GM12865 (cell line): Measurements from ENCODE around the gene ZMIZ1.

ENCODE experiments used
- DNase-seq: peaks from one replicate; pipeline ENCODE4 v3.0.0; 2010; ENCODE audit warnings: low read depth
- H3K4me3 ChIP-seq: 2 replicates; pipeline ENCODE4 v1.5.1; 2011; ENCODE audit warnings: mild to moderate bottlenecking, low read depth, low read length, control low read depth
- CTCF ChIP-seq: IDR thresholded peaks from 2 replicates; pipeline ENCODE4 v1.5.1; 2011; ENCODE audit warnings: low read length, control low read depth, low read depth, inconsistent platforms; ENCODE audit not compliant: insufficient read depth; ENCODE audit errors: missing control alignments

The ZMIZ1 gene

DNA sequence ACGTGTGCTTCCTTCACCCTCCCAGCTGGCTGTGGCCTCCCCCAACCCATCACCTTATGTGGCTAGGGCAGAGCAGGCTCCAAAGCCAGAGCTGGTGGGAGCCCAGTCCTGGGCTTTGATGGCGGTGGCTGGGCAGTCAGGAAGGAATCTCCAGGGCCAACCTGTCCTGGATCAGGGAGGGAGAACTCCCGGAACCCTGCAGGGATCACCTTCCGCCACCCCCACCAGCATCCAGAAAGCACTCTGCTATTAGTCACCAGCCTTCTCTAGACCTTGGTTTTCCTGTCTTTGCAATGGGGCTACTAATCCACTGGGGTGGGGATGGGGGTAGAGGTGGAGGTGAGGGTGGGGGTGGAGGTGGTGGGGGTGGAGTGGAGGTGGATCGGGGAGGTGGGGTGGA, 139.0 kb downstream of the ZMIZ1 start:
- no peak for DNase-seq
- no peak for TF ChIP-seq CTCF
- no peak overlapping the region for H3K4me3 ChIP-seq

DNA sequence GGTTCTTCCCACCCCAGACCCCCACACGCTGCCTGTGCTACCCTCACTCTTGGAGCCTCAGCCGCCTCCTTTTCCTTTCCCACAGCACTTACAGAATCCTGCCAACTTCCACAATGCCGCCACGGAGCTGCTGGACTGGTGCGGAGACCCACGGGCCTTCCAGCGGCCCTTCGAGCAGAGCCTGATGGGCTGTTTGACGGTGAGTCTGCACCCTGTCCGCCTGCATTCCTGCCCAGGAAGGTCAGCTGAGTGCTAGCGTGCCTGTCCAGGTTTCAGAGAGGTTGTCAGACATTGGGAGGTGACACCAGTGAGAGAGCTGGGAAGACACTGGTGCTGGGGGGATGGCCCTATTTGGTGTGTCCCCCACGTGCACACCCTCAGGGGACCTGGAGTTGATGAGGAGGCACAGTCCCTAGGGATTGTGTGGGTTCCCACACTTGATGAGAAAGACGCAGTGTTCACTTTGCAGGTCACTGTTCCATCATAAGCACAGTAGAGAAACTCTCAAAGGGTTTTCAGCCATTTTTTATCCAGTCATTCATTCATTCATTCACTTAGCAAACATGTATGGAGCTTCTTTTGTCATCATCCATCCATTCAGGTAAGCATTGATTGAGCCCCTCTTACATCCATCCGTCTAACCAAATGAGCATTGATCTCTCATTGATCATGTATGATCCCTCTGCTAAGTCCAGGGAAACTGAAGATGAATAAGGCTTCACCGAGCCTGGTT, 139.7 kb downstream of the ZMIZ1 start:
- no peak for TF ChIP-seq CTCF
- H3K4me3 ChIP-seq = no peak overlapping the region
- DNase-seq = no peak

DNA sequence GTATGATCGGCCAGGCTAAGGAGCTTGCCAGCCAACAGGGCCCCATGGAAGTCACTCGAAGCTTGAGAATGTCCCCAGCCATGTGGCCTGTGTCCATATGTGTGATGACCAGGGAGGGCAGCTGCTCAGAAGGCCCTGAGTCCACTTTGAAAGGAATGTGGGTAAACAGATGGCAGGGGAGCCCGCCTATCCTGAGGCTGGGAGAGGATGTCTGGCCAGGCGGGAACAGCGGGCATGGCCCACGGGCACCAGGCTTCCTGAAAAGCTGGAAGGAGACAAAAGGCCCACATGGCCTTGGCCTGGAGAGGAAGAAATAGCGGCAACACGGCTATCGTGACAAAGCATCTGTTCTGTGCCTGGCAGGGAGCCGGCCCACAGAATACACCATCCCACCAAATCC, 140.6 kb downstream of the ZMIZ1 start:
- TF ChIP-seq CTCF = no peak
- no peak overlapping the region for H3K4me3 ChIP-seq

GRCh38 chr10:79209831-79210230, 141.1 kb downstream of the ZMIZ1 start:
- TF ChIP-seq CTCF = no peak
- DNase-seq = no peak
- no peak overlapping the region for H3K4me3 ChIP-seq

More for the DNA sequence above, 140.6 kb downstream of the ZMIZ1 start:
- no peak for DNase-seq

DNA sequence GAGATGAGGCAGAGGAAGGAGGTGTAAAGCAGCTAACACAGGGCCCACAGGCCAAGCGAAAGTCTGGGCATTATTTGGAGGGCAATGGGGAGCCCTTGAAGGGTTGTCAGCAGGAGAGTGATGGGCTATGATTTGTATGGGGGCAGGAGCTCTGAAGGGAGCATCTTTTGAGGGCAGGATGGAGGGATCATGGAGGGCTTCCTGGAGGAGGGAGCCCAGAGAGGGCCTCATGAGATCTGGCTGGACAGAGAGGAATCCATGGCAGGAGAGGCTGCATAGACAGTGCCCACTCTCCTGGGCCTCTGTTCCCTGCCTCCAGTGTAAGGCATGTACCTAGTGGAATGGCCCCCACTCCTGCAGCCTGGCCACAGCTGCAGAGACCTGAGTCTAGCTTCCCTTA, 141.9 kb downstream of the ZMIZ1 start:
- no peak for TF ChIP-seq CTCF
- DNase-seq = no peak
- no peak overlapping the region for H3K4me3 ChIP-seq

GRCh38 chr10:79211616-79212015, 142.8 kb downstream of the ZMIZ1 start:
- no peak for TF ChIP-seq CTCF
- no peak for DNase-seq
- H3K4me3 ChIP-seq = no peak overlapping the region

DNA sequence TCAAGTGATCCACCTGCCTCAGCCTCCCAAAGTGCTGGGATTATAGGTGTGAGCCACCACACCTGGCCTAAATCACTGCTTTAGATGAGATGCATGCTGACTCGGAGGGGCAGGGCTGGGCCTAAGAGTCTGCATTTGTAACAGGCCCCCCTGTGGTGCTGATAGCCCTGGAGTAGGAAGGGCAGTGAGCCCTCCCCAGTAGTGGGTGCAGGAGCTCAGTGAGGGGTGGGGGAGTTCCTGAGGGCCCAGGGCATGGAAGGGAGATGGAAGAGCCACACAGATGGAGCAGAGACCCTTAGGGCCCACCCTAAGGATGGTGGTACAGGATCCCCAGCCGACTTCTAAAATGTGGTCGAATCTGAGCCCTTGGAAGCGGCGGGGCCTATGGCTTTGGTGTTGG, 146.8 kb downstream of the ZMIZ1 start:
- TF ChIP-seq CTCF = no peak

More for the DNA sequence above, 146.8 kb downstream of the ZMIZ1 start:
- no peak overlapping the region for H3K4me3 ChIP-seq
- no peak for DNase-seq
